ENCODE measurements around the gene VIPR2. TPM values are rescaled to one million over a fixed set of nuclear protein-coding genes. Genes with fewer than 3 reads are reported as not detected.
"Not testable (repeated sequence)": the region's sequence is repeated elsewhere in the genome, so short reads cannot be mapped to it uniquely, and the experiment has no call there.

VIPR2 gene
- total RNA-seq, 1 donor from 2014 or later = 1.6 TPM

- peaks cover 19% of the 10 kb centered on the region for H3K4me1 Mint-ChIP-seq
- no peaks in the 10 kb centered on the region for H3K27me3 Mint-ChIP-seq
- intact Hi-C loops (cut with micrococcal nuclease) = loop anchor here (10.0 kb wide), 1 partner anchor 137 kb away; the partner anchor contains the start of gene VIPR2
- H3K27ac Mint-ChIP-seq = peak overlapping the region; percentile 17
- H3K4me3 Mint-ChIP-seq = no peak overlapping the region
- no peak for DNase-seq
- H3K9me3 Mint-ChIP-seq = no peaks in the 10 kb centered on the region
- H3K36me3 Mint-ChIP-seq (ENCODE audit: low read depth) = no peaks in the 10 kb centered on the region
Observed at GRCh38 chr7:159007364-159007995, 137.2 kb downstream of the VIPR2 start.

- intact Hi-C loops (cut with micrococcal nuclease) = loop anchor here (10.0 kb wide), 1 partner anchor 138 kb away; the partner anchor contains the start of gene VIPR2
- Mint-ChIP-seq H3K4me3 (no peak overlapping the region), H3K9me3 (no peaks in the 10 kb centered on the region), H3K27me3 (no peaks in the 10 kb centered on the region), H3K27ac (no peak overlapping the region), H3K36me3 (ENCODE audit: low read depth) (no peaks in the 10 kb centered on the region), H3K4me1 (peaks cover 19% of the 10 kb centered on the region)
- no peak for DNase-seq
Observed at GRCh38 chr7:159006610-159007130, 138.0 kb downstream of the VIPR2 start.

- not testable (repeated sequence) for H3K36me3 Mint-ChIP-seq (ENCODE audit: low read depth); H3K27ac Mint-ChIP-seq; DNase-seq; H3K9me3 Mint-ChIP-seq; H3K27me3 Mint-ChIP-seq; H3K4me3 Mint-ChIP-seq
- intact Hi-C loops (cut with micrococcal nuclease) = loop anchor here (10.0 kb wide), 1 partner anchor 139 kb away; the partner anchor contains the start of gene VIPR2
- H3K4me1 Mint-ChIP-seq = peaks cover 17% of the 10 kb centered on the region
Observed at GRCh38 chr7:159006022-159006609, 138.6 kb downstream of the VIPR2 start.

- no peak for DNase-seq
- Mint-ChIP-seq H3K4me3 (no peak overlapping the region), H3K9me3 (no peaks in the 10 kb centered on the region), H3K27me3 (no peaks in the 10 kb centered on the region), H3K27ac (no peak overlapping the region), H3K4me1 (peaks cover 17% of the 10 kb centered on the region), H3K36me3 (ENCODE audit: low read depth) (no peaks in the 10 kb centered on the region)
- intact Hi-C loops (cut with micrococcal nuclease) = loop anchor here (2.0 to 10.0 kb wide), 2 partner anchors 65 to 139 kb away; partner anchors contain the start of gene VIPR2
Observed at GRCh38 chr7:159005618-159006017, 139.0 kb downstream of the VIPR2 start.

GRCh38 chr7:159004411-159004810 lies 140.3 kb downstream of the VIPR2 start:
- H3K9me3 Mint-ChIP-seq = no peaks in the 10 kb centered on the region
- H3K27ac Mint-ChIP-seq = peak overlapping the region; percentile 89
- no peaks in the 10 kb centered on the region for H3K27me3 Mint-ChIP-seq
- H3K4me1 Mint-ChIP-seq = peaks cover 17% of the 10 kb centered on the region
- intact Hi-C loops (cut with micrococcal nuclease) = loop anchor here (1.0 to 10.0 kb wide), 3 partner anchors 13 to 140 kb away; partner anchors contain the start of gene VIPR2
- H3K4me3 Mint-ChIP-seq = peak overlapping the region; percentile 11
- DNase-seq = peak; percentile 72
- no peaks in the 10 kb centered on the region for H3K36me3 Mint-ChIP-seq (ENCODE audit: low read depth)

GRCh38 chr7:159001811-159002210 lies 142.9 kb downstream of the VIPR2 start:
- peaks cover 17% of the 10 kb centered on the region for H3K4me1 Mint-ChIP-seq
- H3K4me3 Mint-ChIP-seq = no peak overlapping the region
- H3K27me3 Mint-ChIP-seq = peaks cover 2% of the 10 kb centered on the region
- H3K36me3 Mint-ChIP-seq (ENCODE audit: low read depth) = no peaks in the 10 kb centered on the region
- DNase-seq = no peak
- intact Hi-C loops (cut with micrococcal nuclease) = loop anchor here (10.0 kb wide), 1 partner anchor 143 kb away; the partner anchor contains the start of gene VIPR2
- H3K27ac Mint-ChIP-seq = no peak overlapping the region
- no peaks in the 10 kb centered on the region for H3K9me3 Mint-ChIP-seq

- Mint-ChIP-seq H3K9me3 (no peaks in the 10 kb centered on the region), H3K27me3 (peaks cover 2% of the 10 kb centered on the region), H3K27ac (no peak overlapping the region), H3K4me1 (peaks cover 17% of the 10 kb centered on the region), H3K4me3 (no peak overlapping the region), H3K36me3 (ENCODE audit: low read depth) (no peaks in the 10 kb centered on the region)
- no peak for DNase-seq
- intact Hi-C loops (cut with micrococcal nuclease) = loop anchor here (10.0 kb wide), 1 partner anchor 144 kb away; the partner anchor contains the start of gene VIPR2
Observed at GRCh38 chr7:159000859-159001435, 143.7 kb downstream of the VIPR2 start.

GRCh38 chr7:159000070-159000469 lies 144.6 kb downstream of the VIPR2 start:
- peaks cover 4% of the 10 kb centered on the region for H3K27me3 Mint-ChIP-seq
- H3K36me3 Mint-ChIP-seq (ENCODE audit: low read depth) = no peaks in the 10 kb centered on the region
- no peak overlapping the region for H3K27ac Mint-ChIP-seq
- peaks cover 17% of the 10 kb centered on the region for H3K4me1 Mint-ChIP-seq
- no peak for DNase-seq
- intact Hi-C loops (cut with micrococcal nuclease) = loop anchor here (10.0 kb wide), 1 partner anchor 145 kb away; the partner anchor contains the start of gene VIPR2
- H3K4me3 Mint-ChIP-seq = no peak overlapping the region
- no peaks in the 10 kb centered on the region for H3K9me3 Mint-ChIP-seq

- Mint-ChIP-seq H3K4me1 (peaks cover 15% of the 10 kb centered on the region), H3K36me3 (ENCODE audit: low read depth) (no peaks in the 10 kb centered on the region), H3K27me3 (peaks cover 4% of the 10 kb centered on the region), H3K9me3 (no peaks in the 10 kb centered on the region), H3K27ac (no peak overlapping the region), H3K4me3 (no peak overlapping the region)
- no peak for DNase-seq
- intact Hi-C loops (cut with micrococcal nuclease) = no loop called here
Observed at GRCh38 chr7:158999496-158999895, 145.2 kb downstream of the VIPR2 start.

- H3K27ac Mint-ChIP-seq; intact Hi-C loops (cut with micrococcal nuclease); H3K36me3 Mint-ChIP-seq (ENCODE audit: low read depth); DNase-seq; H3K9me3 Mint-ChIP-seq; H3K4me1 Mint-ChIP-seq; H3K4me3 Mint-ChIP-seq: not testable (repeated sequence)
- H3K27me3 Mint-ChIP-seq = peaks cover 13% of the 10 kb centered on the region
Observed at GRCh38 chr7:158998261-158998660, 146.4 kb downstream of the VIPR2 start.

- Mint-ChIP-seq H3K27ac (no peak overlapping the region), H3K36me3 (ENCODE audit: low read depth) (no peaks in the 10 kb centered on the region), H3K27me3 (peaks cover 20% of the 10 kb centered on the region), H3K9me3 (no peaks in the 10 kb centered on the region), H3K4me1 (peaks cover 4% of the 10 kb centered on the region), H3K4me3 (no peak overlapping the region)
- intact Hi-C loops (cut with micrococcal nuclease) = no loop called here
- no peak for DNase-seq
Observed at GRCh38 chr7:158997471-158997870, 147.2 kb downstream of the VIPR2 start.

- Mint-ChIP-seq H3K36me3 (ENCODE audit: low read depth) (no peaks in the 10 kb centered on the region), H3K4me1 (peaks cover 4% of the 10 kb centered on the region), H3K27ac (no peak overlapping the region), H3K27me3 (peaks cover 21% of the 10 kb centered on the region), H3K4me3 (no peak overlapping the region), H3K9me3 (no peaks in the 10 kb centered on the region)
- intact Hi-C loops (cut with micrococcal nuclease) = no loop called here
- DNase-seq = no peak
Observed at GRCh38 chr7:158997110-158997453, 147.6 kb downstream of the VIPR2 start.

- H3K36me3 Mint-ChIP-seq (ENCODE audit: low read depth) = no peaks in the 10 kb centered on the region
- peaks cover 26% of the 10 kb centered on the region for H3K27me3 Mint-ChIP-seq
- DNase-seq = no peak
- H3K4me1 Mint-ChIP-seq = peaks cover 6% of the 10 kb centered on the region
- H3K27ac Mint-ChIP-seq = no peak overlapping the region
- H3K9me3 Mint-ChIP-seq = no peaks in the 10 kb centered on the region
- H3K4me3 Mint-ChIP-seq = no peak overlapping the region
- intact Hi-C loops (cut with micrococcal nuclease) = no loop called here
Observed at GRCh38 chr7:158996214-158997109, 148.2 kb downstream of the VIPR2 start.

All from activated CD4-positive, alpha-beta T cell treated with anti-CD3 and anti-CD28 coated beads, Interleukin-2, amount 10 ng/mL, durations not matched to agents 24 days and 14 days (primary cell).